ELR (cell line): ENCODE results near the gene IL22RA1.
A peak's percentile ranks its signal among the peaks of the same experiment; 100 is the strongest.

Experiments used
- DNase-seq: peaks from one replicate; pipeline ENCODE4 v3.0.0-alpha.2; 2015; ENCODE audit warnings: low read depth

The IL22RA1 gene

GRCh38 chr1:24071941-24072340 is 71.0 kb downstream of the IL22RA1 start:
- no peak for DNase-seq

- DNase-seq, result peak; percentile 82
Observed at GRCh38 chr1:24070821-24071393, 72.0 kb downstream of the IL22RA1 start.

GRCh38 chr1:24069817-24070216 is 73.1 kb downstream of the IL22RA1 start:
- DNase-seq, result no peak
